ENCODE data around the gene STH.

The STH gene

GRCh38 chr17:46027048-46027975, 28.3 kb downstream of the STH start:
- Histone ChIP-seq H3K18ac (ENCODE audit: low read depth in 1 of 2, low read length in 2 of 2) (no peak overlapping the region), H3K4me2 (ENCODE audit: low read length, poor library complexity, severe bottlenecking) (no peak overlapping the region), H3K4ac (ENCODE audit: low read depth in 1 of 2, low read length in 2 of 2) (no peak overlapping the region), H2AK5ac (ENCODE audit: low read length, severe bottlenecking) (no peak overlapping the region), H3K36me3 (ENCODE audit: control insufficient read depth in 1 of 2, insufficient read depth in 2 of 2, low read depth in 1 of 2, low read length in 2 of 2) (peaks cover 75 to 86% of the 10 kb centered on the region in 2 experiments), H3K14ac (ENCODE audit: low read length in 2 of 2) (no peak overlapping the region), H3K27ac (ENCODE audit: low read length, poor library complexity, severe bottlenecking) (no peak overlapping the region), H3K23ac (ENCODE audit: low read length in 2 of 2) (no peak overlapping the region), H4K8ac (ENCODE audit: low read length) (no peak overlapping the region), H3K79me1 (replicated peaks; ENCODE audit: low read length, poor library complexity, severe bottlenecking) (peaks cover 34% of the 10 kb centered on the region), H3K27me3 (ENCODE audit: control insufficient read depth in 1 of 2, insufficient read depth in 1 of 2, low read length in 2 of 2) (no peaks in the 10 kb centered on the region), H4K91ac (ENCODE audit: low read length) (no peak overlapping the region), H3K9me3 (ENCODE audit: control insufficient read depth, low read length) (no peaks in the 10 kb centered on the region), H2BK12ac (ENCODE audit: low read length in 2 of 2) (no peak overlapping the region), H2BK15ac (ENCODE audit: low read depth, poor library complexity, severe bottlenecking) (no peak overlapping the region), H3K4me1 (ENCODE audit: control insufficient read depth, insufficient read depth, low read depth, low read length) (peaks cover 4% of the 10 kb centered on the region), H3K4me3 (ENCODE audit: insufficient read depth in 1 of 2, low read depth in 1 of 2, low read length in 2 of 2) (no peak overlapping the region), H2BK5ac (ENCODE audit: low read depth, low read length, poor library complexity, severe bottlenecking) (no peak overlapping the region), H2BK120ac (ENCODE audit: low read depth, low read length) (no peak overlapping the region), H2AFZ (ENCODE audit: low read depth, low read length) (no peak overlapping the region), H3K9ac (ENCODE audit: low read length) (no peak overlapping the region)
- WGBS = 97% methylated on average over 10 of the region's 12 CpGs
- no peak for DNase-seq

- Histone ChIP-seq H2AK5ac (ENCODE audit: low read length, severe bottlenecking) (no peak overlapping the region), H3K23ac (ENCODE audit: low read length in 2 of 2) (no peak overlapping the region), H3K18ac (ENCODE audit: low read depth in 1 of 2, low read length in 2 of 2) (no peak overlapping the region), H3K36me3 (ENCODE audit: control insufficient read depth in 1 of 2, insufficient read depth in 2 of 2, low read depth in 1 of 2, low read length in 2 of 2) (peaks cover 74 to 86% of the 10 kb centered on the region in 2 experiments), H3K4me3 (ENCODE audit: insufficient read depth in 1 of 2, low read depth in 1 of 2, low read length in 2 of 2) (no peak overlapping the region), H4K8ac (ENCODE audit: low read length) (no peak overlapping the region), H3K4me1 (ENCODE audit: control insufficient read depth, insufficient read depth, low read depth, low read length) (peaks cover 4% of the 10 kb centered on the region), H3K4ac (ENCODE audit: low read depth in 1 of 2, low read length in 2 of 2) (no peak overlapping the region), H4K91ac (ENCODE audit: low read length) (no peak overlapping the region), H3K27me3 (ENCODE audit: control insufficient read depth in 1 of 2, insufficient read depth in 1 of 2, low read length in 2 of 2) (no peaks in the 10 kb centered on the region), H3K9me3 (ENCODE audit: control insufficient read depth, low read length) (no peaks in the 10 kb centered on the region), H2AFZ (ENCODE audit: low read depth, low read length) (no peak overlapping the region), H2BK120ac (ENCODE audit: low read depth, low read length) (no peak overlapping the region), H2BK5ac (ENCODE audit: low read depth, low read length, poor library complexity, severe bottlenecking) (no peak overlapping the region), H3K27ac (ENCODE audit: low read length, poor library complexity, severe bottlenecking) (no peak overlapping the region), H3K79me1 (replicated peaks; ENCODE audit: low read length, poor library complexity, severe bottlenecking) (peaks cover 35% of the 10 kb centered on the region), H2BK15ac (ENCODE audit: low read depth, poor library complexity, severe bottlenecking) (no peak overlapping the region), H2BK12ac (ENCODE audit: low read length in 2 of 2) (no peak overlapping the region), H3K14ac (ENCODE audit: low read length in 2 of 2) (no peak overlapping the region), H3K4me2 (ENCODE audit: low read length, poor library complexity, severe bottlenecking) (no peak overlapping the region), H3K9ac (ENCODE audit: low read length) (no peak overlapping the region)
- no peak for DNase-seq
- WGBS = 96% methylated on average over 4 of the region's 4 CpGs
Measured at GRCh38 chr17:46027976-46028325, 28.9 kb downstream of the STH start.

GRCh38 chr17:46028374-46028773, 29.3 kb downstream of the STH start:
- Histone ChIP-seq H3K14ac (ENCODE audit: low read length in 2 of 2) (no peak overlapping the region), H3K27ac (ENCODE audit: low read length, poor library complexity, severe bottlenecking) (no peak overlapping the region), H2BK12ac (ENCODE audit: low read length in 2 of 2) (no peak overlapping the region), H3K4me3 (ENCODE audit: insufficient read depth in 1 of 2, low read depth in 1 of 2, low read length in 2 of 2) (no peak overlapping the region), H3K4me2 (ENCODE audit: low read length, poor library complexity, severe bottlenecking) (no peak overlapping the region), H2AK5ac (ENCODE audit: low read length, severe bottlenecking) (no peak overlapping the region), H4K8ac (ENCODE audit: low read length) (no peak overlapping the region), H3K9ac (ENCODE audit: low read length) (no peak overlapping the region), H4K91ac (ENCODE audit: low read length) (no peak overlapping the region), H3K18ac (ENCODE audit: low read depth in 1 of 2, low read length in 2 of 2) (no peak overlapping the region), H3K79me1 (replicated peaks; ENCODE audit: low read length, poor library complexity, severe bottlenecking) (peaks cover 37% of the 10 kb centered on the region), H3K23ac (ENCODE audit: low read length in 2 of 2) (no peak overlapping the region), H2AFZ (ENCODE audit: low read depth, low read length) (no peak overlapping the region), H3K27me3 (ENCODE audit: control insufficient read depth in 1 of 2, insufficient read depth in 1 of 2, low read length in 2 of 2) (no peaks in the 10 kb centered on the region), H3K4ac (ENCODE audit: low read depth in 1 of 2, low read length in 2 of 2) (no peak overlapping the region), H2BK15ac (ENCODE audit: low read depth, poor library complexity, severe bottlenecking) (no peak overlapping the region), H3K4me1 (ENCODE audit: control insufficient read depth, insufficient read depth, low read depth, low read length) (peaks cover 4% of the 10 kb centered on the region), H3K36me3 (ENCODE audit: control insufficient read depth in 1 of 2, insufficient read depth in 2 of 2, low read depth in 1 of 2, low read length in 2 of 2) (peaks cover 75 to 86% of the 10 kb centered on the region in 2 experiments), H3K9me3 (ENCODE audit: control insufficient read depth, low read length) (no peaks in the 10 kb centered on the region), H2BK120ac (ENCODE audit: low read depth, low read length) (no peak overlapping the region), H2BK5ac (ENCODE audit: low read depth, low read length, poor library complexity, severe bottlenecking) (no peak overlapping the region)
- DNase-seq = no peak
- 87% methylated on average over 2 of the region's 3 CpGs for WGBS

GRCh38 chr17:46028981-46029565, 30.0 kb downstream of the STH start:
- no peaks in the 10 kb centered on the region for H3K9me3 ChIP-seq (ENCODE audit: control insufficient read depth, low read length)
- no peak overlapping the region for H4K91ac ChIP-seq (ENCODE audit: low read length)
- H4K8ac ChIP-seq (ENCODE audit: low read length) = no peak overlapping the region
- no peak overlapping the region for H2BK5ac ChIP-seq (ENCODE audit: low read depth, low read length, poor library complexity, severe bottlenecking)
- H3K18ac ChIP-seq (ENCODE audit: low read depth in 1 of 2, low read length in 2 of 2) = no peak overlapping the region
- no peak overlapping the region for H3K4ac ChIP-seq (ENCODE audit: low read depth in 1 of 2, low read length in 2 of 2)
- H3K9ac ChIP-seq (ENCODE audit: low read length) = no peak overlapping the region
- no peak overlapping the region for H3K4me2 ChIP-seq (ENCODE audit: low read length, poor library complexity, severe bottlenecking)
- no peaks in the 10 kb centered on the region for H3K27me3 ChIP-seq (ENCODE audit: control insufficient read depth in 1 of 2, insufficient read depth in 1 of 2, low read length in 2 of 2)
- H3K79me1 ChIP-seq (replicated peaks; ENCODE audit: low read length, poor library complexity, severe bottlenecking) = peaks cover 42% of the 10 kb centered on the region
- WGBS = 85% methylated on average over 4 of the region's 4 CpGs
- no peak overlapping the region for H2BK120ac ChIP-seq (ENCODE audit: low read depth, low read length)
- peaks cover 4% of the 10 kb centered on the region for H3K4me1 ChIP-seq (ENCODE audit: control insufficient read depth, insufficient read depth, low read depth, low read length)
- H2BK12ac ChIP-seq (ENCODE audit: low read length in 2 of 2) = no peak overlapping the region
- no peak overlapping the region for H2BK15ac ChIP-seq (ENCODE audit: low read depth, poor library complexity, severe bottlenecking)
- no peak overlapping the region for H2AFZ ChIP-seq (ENCODE audit: low read depth, low read length)
- H3K4me3 ChIP-seq (ENCODE audit: insufficient read depth in 1 of 2, low read depth in 1 of 2, low read length in 2 of 2) = no peak overlapping the region
- no peak overlapping the region for H3K23ac ChIP-seq (ENCODE audit: low read length in 2 of 2)
- no peak overlapping the region for H2AK5ac ChIP-seq (ENCODE audit: low read length, severe bottlenecking)
- DNase-seq = no peak
- no peak overlapping the region for H3K27ac ChIP-seq (ENCODE audit: low read length, poor library complexity, severe bottlenecking)
- H3K36me3 ChIP-seq (ENCODE audit: control insufficient read depth in 1 of 2, insufficient read depth in 2 of 2, low read depth in 1 of 2, low read length in 2 of 2) = peaks cover 73 to 91% of the 10 kb centered on the region in 2 experiments
- H3K14ac ChIP-seq (ENCODE audit: low read length in 2 of 2) = no peak overlapping the region
